HepG2 (cell line): ENCODE measurements around the gene GFER. TPM values are rescaled to one million over a fixed set of nuclear protein-coding genes. Genes with fewer than 3 reads are reported as not detected.

Experiments
- ADNP ChIP-seq: sonication (generic); formaldehyde crosslinking; IDR thresholded peaks from 2 replicates; pipeline ENCODE4 v1.4.0; 2020; ENCODE audit warnings: missing genetic modification reagents
- ATF1 ChIP-seq: IDR thresholded peaks from 2 replicates; pipeline ENCODE4 v1.6.1; 2016; ENCODE audit warnings: mild to moderate bottlenecking, control low read depth
- CHD4 ChIP-seq: fragments of 200-600 bp; sonication (generic); IDR thresholded peaks from 2 replicates; pipeline ENCODE4 v1.7.0; 2017; ENCODE audit warnings: mild to moderate bottlenecking, low read length, borderline replicate concordance
- ETV6 ChIP-seq: sonication (generic); formaldehyde crosslinking; conservative IDR thresholded peaks from 2 replicates; pipeline ENCODE4 v1.4.0; 2020; ENCODE audit warnings: missing genetic modification reagents
- IRF1 ChIP-seq: sonication (generic); formaldehyde crosslinking; IDR thresholded peaks from 2 replicates; pipeline ENCODE4 v1.4.0; 2020; ENCODE audit warnings: low read depth, mild to moderate bottlenecking, missing genetic modification reagents
- IRF2 ChIP-seq: IDR thresholded peaks from 2 replicates; pipeline ENCODE4 v1.6.1; 2018; ENCODE audit warnings: missing genetic modification reagents, missing compliant biosample characterization
- MXI1 ChIP-seq: IDR thresholded peaks from 3 replicates; pipeline ENCODE4 v1.6.1; 2012; ENCODE audit warnings: low read depth, low read length, inconsistent platforms, borderline replicate concordance
- NCOA1 ChIP-seq: sonication (generic); formaldehyde crosslinking; IDR thresholded peaks from 2 replicates; pipeline ENCODE4 v1.9.0; 2021; ENCODE audit warnings: missing genetic modification reagents
- PHF5A ChIP-seq: IDR thresholded peaks from one replicate; pipeline ENCODE4 v1.6.1; 2018; ENCODE audit warnings: low read depth, missing genetic modification reagents; ENCODE audit not compliant: unreplicated experiment
- PRPF4 ChIP-seq: fragments of 200-400 bp; formaldehyde crosslinking; IDR thresholded peaks from 2 replicates; pipeline ENCODE4 v1.6.1; 2016; ENCODE audit warnings: low read length, low read depth; ENCODE audit not compliant: poor library complexity, severe bottlenecking
- SALL1 ChIP-seq: sonication (generic); formaldehyde crosslinking; IDR thresholded peaks from 2 replicates; pipeline ENCODE4 v1.8.0; 2022; ENCODE audit warnings: mild to moderate bottlenecking, missing genetic modification reagents
- SMAD1 ChIP-seq: sonication (generic); formaldehyde crosslinking; IDR thresholded peaks from 2 replicates; pipeline ENCODE4 v1.4.0; 2020; ENCODE audit warnings: missing genetic modification reagents, low read depth, mild to moderate bottlenecking, borderline replicate concordance
- SMC3 ChIP-seq: IDR thresholded peaks from 2 replicates; pipeline ENCODE4 v1.6.1; 2011; ENCODE audit warnings: low read length, improper control_type of control experiment
- ZBED4 ChIP-seq: sonication (generic); formaldehyde crosslinking; IDR thresholded peaks from 2 replicates; pipeline ENCODE4 v1.4.0; 2020; ENCODE audit warnings: missing genetic modification reagents, borderline replicate concordance
- ZFP36L1 ChIP-seq: sonication (generic); formaldehyde crosslinking; IDR thresholded peaks from 2 replicates; pipeline ENCODE4 v1.8.0; 2022; ENCODE audit warnings: mild to moderate bottlenecking, missing genetic modification reagents, moderate library complexity
- ZNF230 ChIP-seq: sonication (generic); formaldehyde crosslinking; IDR thresholded peaks from 2 replicates; pipeline ENCODE4 v1.4.0; 2020; ENCODE audit warnings: mild to moderate bottlenecking, missing genetic modification reagents
- ZNF251 ChIP-seq: sonication (generic); formaldehyde crosslinking; IDR thresholded peaks from 2 replicates; pipeline ENCODE4 v1.9.0; 2021; ENCODE audit warnings: mild to moderate bottlenecking, missing genetic modification reagents
- ZNF431 ChIP-seq: sonication (generic); formaldehyde crosslinking; IDR thresholded peaks from 2 replicates; pipeline ENCODE4 v1.9.0; 2022; ENCODE audit warnings: missing genetic modification reagents, low read depth, mild to moderate bottlenecking, borderline replicate concordance
- ZNF460 ChIP-seq: sonication (generic); formaldehyde crosslinking; IDR thresholded peaks from 2 replicates; pipeline ENCODE4 v1.5.1; 2020; ENCODE audit warnings: missing genetic modification reagents, mild to moderate bottlenecking, borderline replicate concordance
- ZNF484 ChIP-seq: sonication (generic); formaldehyde crosslinking; IDR thresholded peaks from 2 replicates; pipeline ENCODE4 v1.5.1; 2020; ENCODE audit warnings: mild to moderate bottlenecking, low read depth, missing genetic modification reagents, borderline replicate concordance
- ZNF549 ChIP-seq: sonication (generic); formaldehyde crosslinking; IDR thresholded peaks from 2 replicates; pipeline ENCODE4 v1.5.0; 2020; ENCODE audit warnings: missing genetic modification reagents
- ZSCAN21 ChIP-seq: sonication (generic); formaldehyde crosslinking; IDR thresholded peaks from 2 replicates; pipeline ENCODE4 v1.8.0; 2022; ENCODE audit warnings: mild to moderate bottlenecking, missing genetic modification reagents, moderate library complexity, borderline replicate concordance
- ZXDC ChIP-seq: sonication (generic); formaldehyde crosslinking; IDR thresholded peaks from 2 replicates; pipeline ENCODE4 v1.5.0; 2020; ENCODE audit warnings: mild to moderate bottlenecking, missing genetic modification reagents
- polyA plus RNA-seq, 8 experiments: library from polyadenylated mRNA; depleted of rRNA in 3 of 8; stranded (reverse) in 7 of 8; unstranded in 1 of 8; fragments of >200 nt; fragmentation: Illumina TruSeq in 4 of 8; extraction: Trizol in 4 of 8; gene quantifications; 2 replicates each; pipeline versions ENCODE4 v1.2.1 to v1.2.3, GENCODE V29; 2011 to 2016; ENCODE audit warnings: low read depth in 4 of 8, missing spikeins in 1 of 8, mixed read lengths in 1 of 8; ENCODE audit not compliant: insufficient read depth in 1 of 8
- total RNA-seq, 5 experiments: library from RNA; depleted of rRNA; stranded (reverse); fragments of >200 nt; fragmentation: Illumina TruSeq; extraction: Trizol; gene quantifications; 2 replicates each; pipeline ENCODE4 v1.2.3, GENCODE V29; 2016; ENCODE audit warnings: low read depth in 1 of 5

GFER gene
- total and polyA plus RNA-seq, 2 of the 13 experiments (the other 11 are each of a cell fraction or from before 2014, with no cell fraction given) = 28.6 to 71.7 TPM

GRCh38 chr16:1971796-1972489 is 12.1 kb upstream of the GFER start, which contains the start of gene TBL3 (continued):
- peak; percentile 91; the same call in 1 of the 2 replicates for TF ChIP-seq SMAD1
- TF ChIP-seq MXI1 = peak; percentile 94; the same call in 1 of the 3 replicates
- peak; percentile 73; the same call in 1 of the 2 replicates for TF ChIP-seq ZNF431 (CRISPR knock-in tag)
- TF ChIP-seq IRF2 = peak; percentile 98
- TF ChIP-seq ZFP36L1 = peak; percentile 24; the same call in 1 of the 2 replicates
- TF ChIP-seq ETV6 (CRISPR knock-in tag) = peak; percentile 55; the same call in 1 of the 2 replicates
- no peak for TF ChIP-seq SMC3
- TF ChIP-seq ZSCAN21 (CRISPR knock-in tag) = peak; percentile 84
- TF ChIP-seq ZNF230 = peak; percentile 75; the same call in 1 of the 2 replicates
- TF ChIP-seq SALL1 = peak; percentile 89
- TF ChIP-seq IRF1 (CRISPR knock-in tag) = no peak
- no peak for TF ChIP-seq CHD4
- peak; percentile 82; the same call in 1 of the 2 replicates for TF ChIP-seq ZXDC (CRISPR knock-in tag)
- no peak for TF ChIP-seq PRPF4
- TF ChIP-seq NCOA1 (CRISPR knock-in tag) = peak; percentile 60; the same call in 1 of the 2 replicates
- no peak; the same call in 1 of the 2 replicates for TF ChIP-seq ADNP (CRISPR knock-in tag)
- no peak for TF ChIP-seq ZNF549 (CRISPR knock-in tag)
- TF ChIP-seq ZNF251 (CRISPR knock-in tag) = no peak
- TF ChIP-seq ZNF460 (CRISPR knock-in tag) = peak; percentile 34; the same call in 1 of the 2 replicates
- no peak for TF ChIP-seq PHF5A (CRISPR knock-in tag)
- peak; percentile 100 for TF ChIP-seq ATF1 (CRISPR knock-in tag)
- TF ChIP-seq ZNF484 = no peak
- peak; percentile 47 for TF ChIP-seq ZBED4 (CRISPR knock-in tag)
